Measurements from ENCODE around the gene ING1.

DNA sequence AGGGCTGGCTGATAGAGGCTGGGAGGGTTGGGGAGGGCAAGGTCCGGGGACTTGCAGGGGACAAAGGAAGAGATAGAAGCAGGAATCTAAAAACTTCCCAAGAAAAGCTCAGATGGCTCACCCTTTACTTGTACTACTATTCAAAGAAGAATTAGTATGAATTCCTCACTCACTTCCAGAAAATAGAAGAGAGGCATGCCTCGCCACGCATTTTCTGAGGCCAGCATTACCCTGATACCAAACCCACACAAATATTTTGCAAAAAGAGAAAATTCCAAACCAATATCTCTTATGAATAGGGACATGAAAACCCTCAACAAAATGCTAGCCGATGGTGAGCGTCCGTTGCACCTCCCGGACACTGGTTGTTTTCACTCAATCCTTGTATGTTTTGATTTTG, 54.0 kb downstream of the ING1 start:
- TF ChIP-seq, protein P1, sequence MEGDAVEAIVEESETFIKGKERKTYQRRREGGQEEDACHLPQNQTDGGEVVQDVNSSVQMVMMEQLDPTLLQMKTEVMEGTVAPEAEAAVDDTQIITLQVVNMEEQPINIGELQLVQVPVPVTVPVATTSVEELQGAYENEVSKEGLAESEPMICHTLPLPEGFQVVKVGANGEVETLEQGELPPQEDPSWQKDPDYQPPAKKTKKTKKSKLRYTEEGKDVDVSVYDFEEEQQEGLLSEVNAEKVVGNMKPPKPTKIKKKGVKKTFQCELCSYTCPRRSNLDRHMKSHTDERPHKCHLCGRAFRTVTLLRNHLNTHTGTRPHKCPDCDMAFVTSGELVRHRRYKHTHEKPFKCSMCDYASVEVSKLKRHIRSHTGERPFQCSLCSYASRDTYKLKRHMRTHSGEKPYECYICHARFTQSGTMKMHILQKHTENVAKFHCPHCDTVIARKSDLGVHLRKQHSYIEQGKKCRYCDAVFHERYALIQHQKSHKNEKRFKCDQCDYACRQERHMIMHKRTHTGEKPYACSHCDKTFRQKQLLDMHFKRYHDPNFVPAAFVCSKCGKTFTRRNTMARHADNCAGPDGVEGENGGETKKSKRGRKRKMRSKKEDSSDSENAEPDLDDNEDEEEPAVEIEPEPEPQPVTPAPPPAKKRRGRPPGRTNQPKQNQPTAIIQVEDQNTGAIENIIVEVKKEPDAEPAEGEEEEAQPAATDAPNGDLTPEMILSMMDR (IDR thresholded peaks at IDR 0.05): no peak
- TF ChIP-seq POLR2A (IDR thresholded peaks at IDR 0.05) (no peak), POLR2AphosphoS5 (IDR thresholded peaks at IDR 0.05) (no peak)

Measured in breast epithelium (tissue), 3 donors.